ENCODE results near the gene SPHKAP. TPM values are rescaled to one million over a fixed set of nuclear protein-coding genes. Genes with fewer than 3 reads are reported as not detected.

The SPHKAP gene
- total RNA-seq, 1 donor from 2014 or later = 49.6 TPM

DNA sequence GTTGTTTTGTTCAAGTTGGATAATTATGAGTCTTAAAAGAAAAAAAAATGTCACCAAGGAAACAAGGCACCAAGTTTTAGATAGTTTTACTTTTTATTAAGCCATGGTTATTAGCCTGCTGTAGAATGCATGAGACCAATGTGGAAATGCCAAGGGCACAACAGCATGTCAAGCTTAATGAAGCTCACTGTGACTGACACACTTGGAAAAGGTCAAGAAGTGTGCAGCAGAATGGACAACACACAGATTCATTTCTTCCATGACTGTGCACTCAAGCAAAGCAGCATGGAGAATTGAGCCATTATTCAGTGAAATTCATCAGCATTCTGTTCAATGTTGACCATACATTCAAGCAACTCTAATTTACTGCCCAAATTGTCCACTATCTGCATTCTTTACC is 23.6 kb downstream of the SPHKAP start:
- no peaks in the 10 kb centered on the region for H3K27me3 ChIP-seq (ENCODE audit: control insufficient read depth in 3 of 3, insufficient read depth in 3 of 3, low read length in 3 of 3)
- H3K36me3 ChIP-seq (ENCODE audit: control insufficient read depth in 3 of 3, insufficient read depth in 3 of 3, low read length in 3 of 3) = no peaks in the 10 kb centered on the region
- H3K4me1 ChIP-seq (ENCODE audit: control insufficient read depth in 3 of 3, insufficient read depth in 3 of 3, low read length in 3 of 3) = no peaks in the 10 kb centered on the region
- H3K4me3 ChIP-seq (ENCODE audit: low read length in 3 of 3) = no peak overlapping the region
- H3K9ac ChIP-seq (ENCODE audit: low read depth in 1 of 3, low read length in 3 of 3) = no peak overlapping the region
- no peaks in the 10 kb centered on the region for H3K9me3 ChIP-seq (ENCODE audit: control insufficient read depth in 3 of 3, low read length in 3 of 3)
- no peak overlapping the region for H3K27ac ChIP-seq (ENCODE audit: low read depth, low read length)

DNA sequence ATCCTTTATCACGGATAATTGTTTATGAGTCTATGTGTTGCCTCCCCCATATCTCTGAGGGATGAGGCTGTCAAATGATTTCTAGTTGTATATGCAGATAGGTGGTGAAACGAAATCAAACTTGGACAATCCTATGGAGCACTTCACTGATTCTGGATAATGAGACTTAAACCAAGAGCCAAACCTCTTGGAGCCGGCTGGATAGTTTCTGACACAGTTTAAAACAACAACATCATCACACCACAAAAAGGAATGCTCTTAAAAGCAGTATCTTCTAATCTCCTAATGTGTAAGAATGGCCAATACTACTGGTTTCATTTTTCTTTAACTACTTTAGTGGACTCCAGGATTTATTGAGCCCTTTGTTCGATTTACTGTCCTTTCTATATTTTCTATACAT is 36.5 kb downstream of the SPHKAP start:
- H3K36me3 ChIP-seq (ENCODE audit: control insufficient read depth in 3 of 3, insufficient read depth in 3 of 3, low read length in 3 of 3) = no peaks in the 10 kb centered on the region
- H3K9ac ChIP-seq (ENCODE audit: low read depth in 1 of 3, low read length in 3 of 3) = no peak overlapping the region
- no peaks in the 10 kb centered on the region for H3K27me3 ChIP-seq (ENCODE audit: control insufficient read depth in 3 of 3, insufficient read depth in 3 of 3, low read length in 3 of 3)
- H3K9me3 ChIP-seq (ENCODE audit: control insufficient read depth in 3 of 3, low read length in 3 of 3) = no peaks in the 10 kb centered on the region
- H3K4me3 ChIP-seq (ENCODE audit: low read length in 3 of 3) = no peak overlapping the region
- no peak overlapping the region for H3K27ac ChIP-seq (ENCODE audit: low read depth, low read length)
- no peaks in the 10 kb centered on the region for H3K4me1 ChIP-seq (ENCODE audit: control insufficient read depth in 3 of 3, insufficient read depth in 3 of 3, low read length in 3 of 3)

DNA sequence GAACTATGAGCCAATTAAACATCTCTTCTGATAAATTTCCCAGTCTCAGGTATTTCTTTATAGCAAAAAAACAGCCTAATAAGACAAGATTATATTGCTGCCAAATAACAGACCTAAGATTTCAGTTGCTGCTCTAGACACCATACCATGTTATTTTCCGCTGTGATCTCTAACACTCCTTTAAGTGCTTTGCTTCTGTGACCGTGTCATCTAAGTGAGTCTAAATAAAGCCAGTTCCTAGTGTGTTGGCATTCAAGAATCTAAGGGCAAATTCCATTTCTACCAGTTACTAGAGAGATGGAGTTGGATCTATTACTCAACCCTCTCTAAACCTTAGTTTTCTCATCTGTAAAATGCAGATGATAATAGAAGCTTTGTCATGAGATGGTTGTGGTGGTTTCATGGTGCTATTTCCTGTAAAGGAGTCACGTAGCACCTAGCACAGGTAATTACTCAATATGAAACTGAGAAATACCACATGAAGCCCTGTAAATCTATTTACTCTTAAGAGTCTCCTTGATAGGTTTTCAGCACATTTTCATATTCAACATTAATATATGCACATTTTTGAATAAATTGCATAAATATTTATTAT is 40.5 kb downstream of the SPHKAP start:
- Histone ChIP-seq H3K4me1 (ENCODE audit: control insufficient read depth in 3 of 3, insufficient read depth in 3 of 3, low read length in 3 of 3) (no peaks in the 10 kb centered on the region), H3K9ac (ENCODE audit: low read depth in 1 of 3, low read length in 3 of 3) (no peak overlapping the region), H3K4me3 (ENCODE audit: low read length in 3 of 3) (no peak overlapping the region), H3K27ac (ENCODE audit: low read depth, low read length) (no peak overlapping the region), H3K36me3 (ENCODE audit: control insufficient read depth in 3 of 3, insufficient read depth in 3 of 3, low read length in 3 of 3) (no peaks in the 10 kb centered on the region), H3K27me3 (ENCODE audit: control insufficient read depth in 3 of 3, insufficient read depth in 3 of 3, low read length in 3 of 3) (no peaks in the 10 kb centered on the region), H3K9me3 (ENCODE audit: control insufficient read depth in 3 of 3, low read length in 3 of 3) (no peaks in the 10 kb centered on the region)

DNA sequence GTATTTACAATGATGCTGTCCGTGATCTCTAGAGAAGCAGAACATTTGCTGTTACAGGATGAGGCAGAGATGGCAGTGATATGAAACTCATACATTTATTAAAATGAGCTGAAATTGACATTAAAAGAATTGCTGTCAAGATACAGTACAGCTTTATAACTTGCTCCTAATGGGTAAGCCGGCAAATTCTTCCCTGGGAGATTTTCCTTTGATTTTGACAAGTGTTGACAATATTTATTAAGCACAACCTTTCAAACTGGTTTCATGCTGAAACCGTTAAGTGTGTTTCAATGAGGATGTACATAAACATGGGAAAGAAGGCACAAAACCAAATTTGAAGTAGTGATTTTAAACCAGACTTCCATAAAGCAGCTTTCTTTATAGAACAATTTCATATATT is 45.5 kb downstream of the SPHKAP start:
- H3K36me3 ChIP-seq (ENCODE audit: control insufficient read depth in 3 of 3, insufficient read depth in 3 of 3, low read length in 3 of 3) = no peaks in the 10 kb centered on the region
- no peaks in the 10 kb centered on the region for H3K27me3 ChIP-seq (ENCODE audit: control insufficient read depth in 3 of 3, insufficient read depth in 3 of 3, low read length in 3 of 3)
- no peak overlapping the region for H3K27ac ChIP-seq (ENCODE audit: low read depth, low read length)
- no peaks in the 10 kb centered on the region for H3K4me1 ChIP-seq (ENCODE audit: control insufficient read depth in 3 of 3, insufficient read depth in 3 of 3, low read length in 3 of 3)
- no peak overlapping the region for H3K4me3 ChIP-seq (ENCODE audit: low read length in 3 of 3)
- no peak overlapping the region for H3K9ac ChIP-seq (ENCODE audit: low read depth in 1 of 3, low read length in 3 of 3)
- H3K9me3 ChIP-seq (ENCODE audit: control insufficient read depth in 3 of 3, low read length in 3 of 3) = peaks cover 0 to 2% (median 0%) of the 10 kb centered on the region in 3 donors

DNA sequence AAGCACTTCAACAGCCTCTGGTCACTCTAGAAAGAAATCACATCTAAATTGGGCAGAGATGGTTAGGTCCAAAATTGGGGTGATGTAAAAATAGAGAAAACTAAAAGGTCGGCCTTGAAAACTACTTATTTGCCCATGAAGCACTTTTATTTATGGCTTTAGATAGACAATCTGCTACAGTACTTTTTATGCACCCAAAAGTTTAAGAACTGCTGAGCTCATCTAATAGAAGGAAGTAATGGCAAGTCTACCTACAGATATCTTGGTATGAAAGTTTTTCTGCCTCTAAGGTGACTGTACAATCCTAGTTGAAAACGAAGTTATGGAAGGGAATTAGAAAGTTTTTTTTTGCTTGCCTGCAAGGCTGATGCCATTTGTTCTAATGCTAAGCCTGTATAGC is 46.2 kb downstream of the SPHKAP start:
- Histone ChIP-seq H3K4me3 (ENCODE audit: low read length in 3 of 3) (no peak overlapping the region), H3K27ac (ENCODE audit: low read depth, low read length) (no peak overlapping the region), H3K36me3 (ENCODE audit: control insufficient read depth in 3 of 3, insufficient read depth in 3 of 3, low read length in 3 of 3) (no peaks in the 10 kb centered on the region), H3K9ac (ENCODE audit: low read depth in 1 of 3, low read length in 3 of 3) (no peak overlapping the region), H3K27me3 (ENCODE audit: control insufficient read depth in 3 of 3, insufficient read depth in 3 of 3, low read length in 3 of 3) (no peaks in the 10 kb centered on the region), H3K9me3 (ENCODE audit: control insufficient read depth in 3 of 3, low read length in 3 of 3) (peaks cover 0 to 2% (median 0%) of the 10 kb centered on the region in 3 donors), H3K4me1 (ENCODE audit: control insufficient read depth in 3 of 3, insufficient read depth in 3 of 3, low read length in 3 of 3) (no peaks in the 10 kb centered on the region)

DNA sequence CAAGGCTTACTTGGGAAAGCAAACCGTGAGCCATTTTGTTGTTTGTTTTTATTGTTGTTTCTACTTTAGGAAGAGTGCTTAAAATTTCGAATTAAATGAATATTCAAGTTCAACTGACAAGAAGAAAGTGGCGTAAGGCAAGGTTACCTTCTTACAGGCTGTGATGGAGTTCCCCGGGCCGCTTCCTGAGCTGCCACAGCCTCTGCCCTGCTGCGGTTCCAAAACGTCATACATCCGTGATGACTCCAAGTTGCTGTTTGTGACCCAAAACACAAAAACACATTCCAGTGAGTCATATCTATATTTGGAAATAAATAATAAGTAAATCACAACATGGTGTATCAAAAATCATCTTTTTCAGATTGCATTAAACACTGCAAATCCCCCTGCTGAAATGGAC is 49.7 kb downstream of the SPHKAP start:
- Histone ChIP-seq H3K4me3 (ENCODE audit: low read length in 3 of 3) (no peak overlapping the region), H3K27me3 (ENCODE audit: control insufficient read depth in 3 of 3, insufficient read depth in 3 of 3, low read length in 3 of 3) (no peaks in the 10 kb centered on the region), H3K9me3 (ENCODE audit: control insufficient read depth in 3 of 3, low read length in 3 of 3) (peaks cover 0 to 2% (median 0%) of the 10 kb centered on the region in 3 donors)

DNA sequence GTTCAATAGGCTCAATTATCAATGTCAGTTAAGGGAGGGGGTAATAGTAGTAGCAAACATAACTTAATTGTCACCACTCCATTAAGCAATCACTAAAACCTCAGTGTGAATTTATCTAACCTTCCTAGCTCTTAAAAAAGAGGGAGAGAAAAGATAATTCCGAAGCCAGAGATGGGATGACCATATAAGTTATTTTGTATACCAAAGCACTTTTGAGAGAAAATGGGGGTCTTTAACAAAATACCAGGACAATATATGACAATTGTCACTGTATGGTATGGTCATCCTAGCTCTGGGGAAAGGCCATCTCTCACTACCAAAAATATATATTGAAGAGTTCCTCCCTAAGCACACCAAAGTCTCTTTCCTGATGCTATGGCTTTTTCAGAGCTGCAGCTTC is 55.1 kb downstream of the SPHKAP start:
- Histone ChIP-seq H3K9me3 (ENCODE audit: control insufficient read depth in 3 of 3, low read length in 3 of 3) (no peaks in the 10 kb centered on the region), H3K4me3 (ENCODE audit: low read length in 3 of 3) (no peak overlapping the region), H3K27me3 (ENCODE audit: control insufficient read depth in 3 of 3, insufficient read depth in 3 of 3, low read length in 3 of 3) (no peaks in the 10 kb centered on the region), H3K36me3 (ENCODE audit: control insufficient read depth in 3 of 3, insufficient read depth in 3 of 3, low read length in 3 of 3) (no peaks in the 10 kb centered on the region), H3K4me1 (ENCODE audit: control insufficient read depth in 3 of 3, insufficient read depth in 3 of 3, low read length in 3 of 3) (no peaks in the 10 kb centered on the region), H3K27ac (ENCODE audit: low read depth, low read length) (no peak overlapping the region), H3K9ac (ENCODE audit: low read depth in 1 of 3, low read length in 3 of 3) (no peak overlapping the region)

More for the DNA sequence above, 49.7 kb downstream of the SPHKAP start:
- no peaks in the 10 kb centered on the region for H3K4me1 ChIP-seq (ENCODE audit: control insufficient read depth in 3 of 3, insufficient read depth in 3 of 3, low read length in 3 of 3)
- no peak overlapping the region for H3K27ac ChIP-seq (ENCODE audit: low read depth, low read length)
- H3K9ac ChIP-seq (ENCODE audit: low read depth in 1 of 3, low read length in 3 of 3) = no peak overlapping the region
- no peaks in the 10 kb centered on the region for H3K36me3 ChIP-seq (ENCODE audit: control insufficient read depth in 3 of 3, insufficient read depth in 3 of 3, low read length in 3 of 3)

DNA sequence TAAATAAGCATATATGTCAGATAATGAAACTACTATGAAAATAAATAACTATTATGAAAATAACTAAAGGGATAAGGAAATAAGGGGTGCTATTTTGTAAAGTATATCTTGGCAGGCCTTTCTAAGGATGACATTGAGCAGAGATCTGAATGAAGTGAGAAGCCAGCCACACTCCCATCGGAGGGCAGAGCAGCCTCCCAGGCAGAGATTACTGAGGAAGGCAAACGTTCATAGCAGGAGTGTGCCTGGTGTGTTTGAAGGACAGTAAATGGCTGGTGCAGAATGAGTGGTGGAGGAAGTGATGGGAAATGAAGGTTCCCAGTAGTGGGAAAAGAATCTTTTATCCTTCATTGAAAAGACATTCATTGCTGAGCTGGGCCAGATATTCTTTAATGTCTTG is 62.5 kb downstream of the SPHKAP start:
- no peaks in the 10 kb centered on the region for H3K9me3 ChIP-seq (ENCODE audit: control insufficient read depth in 3 of 3, low read length in 3 of 3)
- no peak overlapping the region for H3K27ac ChIP-seq (ENCODE audit: low read depth, low read length)
- H3K27me3 ChIP-seq (ENCODE audit: control insufficient read depth in 3 of 3, insufficient read depth in 3 of 3, low read length in 3 of 3) = no peaks in the 10 kb centered on the region
- H3K9ac ChIP-seq (ENCODE audit: low read depth in 1 of 3, low read length in 3 of 3) = no peak overlapping the region
- no peak overlapping the region for H3K4me3 ChIP-seq (ENCODE audit: low read length in 3 of 3)
- no peaks in the 10 kb centered on the region for H3K4me1 ChIP-seq (ENCODE audit: control insufficient read depth in 3 of 3, insufficient read depth in 3 of 3, low read length in 3 of 3)
- no peaks in the 10 kb centered on the region for H3K36me3 ChIP-seq (ENCODE audit: control insufficient read depth in 3 of 3, insufficient read depth in 3 of 3, low read length in 3 of 3)

DNA sequence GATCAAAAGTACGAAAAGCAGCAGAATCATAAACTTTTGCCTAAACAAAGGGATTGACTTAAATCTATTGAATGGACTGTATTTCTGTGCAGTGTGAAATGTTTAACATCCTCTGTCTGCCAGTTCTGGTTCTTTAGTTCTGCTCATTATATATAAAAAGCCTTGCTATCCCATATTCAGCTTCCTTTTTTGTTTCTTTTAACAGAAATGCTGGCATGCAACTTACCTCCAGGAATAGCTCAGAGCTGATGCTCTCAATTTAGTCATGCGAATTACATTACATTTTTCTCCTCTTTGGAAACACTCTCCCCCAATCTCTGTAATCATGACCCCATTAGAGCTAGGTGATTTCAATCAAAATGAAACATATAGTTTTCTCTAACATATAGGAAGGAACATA is 73.6 kb downstream of the SPHKAP start:
- H3K4me1 ChIP-seq (ENCODE audit: control insufficient read depth in 3 of 3, insufficient read depth in 3 of 3, low read length in 3 of 3) = no peaks in the 10 kb centered on the region
- H3K27ac ChIP-seq (ENCODE audit: low read depth, low read length) = no peak overlapping the region
- H3K9ac ChIP-seq (ENCODE audit: low read depth in 1 of 3, low read length in 3 of 3) = no peak overlapping the region
- no peaks in the 10 kb centered on the region for H3K27me3 ChIP-seq (ENCODE audit: control insufficient read depth in 3 of 3, insufficient read depth in 3 of 3, low read length in 3 of 3)
- no peaks in the 10 kb centered on the region for H3K36me3 ChIP-seq (ENCODE audit: control insufficient read depth in 3 of 3, insufficient read depth in 3 of 3, low read length in 3 of 3)
- no peak overlapping the region for H3K4me3 ChIP-seq (ENCODE audit: low read length in 3 of 3)
- no peaks in the 10 kb centered on the region for H3K9me3 ChIP-seq (ENCODE audit: control insufficient read depth in 3 of 3, low read length in 3 of 3)

DNA sequence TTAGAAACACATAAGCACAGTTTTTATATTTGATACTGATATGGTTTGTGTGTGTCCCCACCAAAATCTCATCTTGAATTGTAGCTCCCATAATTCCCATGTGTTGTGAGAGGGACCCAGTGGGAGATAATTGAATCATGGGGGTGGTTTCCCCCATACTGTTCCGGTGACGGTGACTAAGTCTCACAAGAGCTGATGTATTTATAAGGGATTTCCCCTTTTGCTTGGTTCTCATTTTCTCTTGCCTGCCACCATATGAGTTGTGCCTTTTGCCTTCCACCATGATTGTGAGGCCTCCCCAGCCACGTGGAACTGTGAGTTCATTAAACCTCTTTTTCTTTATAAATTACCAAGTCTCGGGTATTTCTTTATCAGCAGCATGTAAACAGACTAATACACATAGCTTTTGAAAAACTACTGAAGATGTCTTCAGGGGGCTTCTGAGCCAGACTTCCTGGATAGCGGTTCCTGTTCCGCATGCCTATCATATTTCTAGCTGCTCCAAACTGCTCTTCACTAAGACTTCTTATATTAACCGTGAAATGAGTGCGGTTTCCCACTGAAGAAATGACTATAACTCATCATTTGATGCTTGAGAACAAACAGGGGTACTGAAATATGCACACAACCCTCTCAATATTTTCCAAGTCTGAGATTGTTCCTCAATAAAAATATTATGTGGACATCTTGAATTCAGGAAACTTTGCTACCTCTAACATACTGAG is 75.8 kb downstream of the SPHKAP start:
- Histone ChIP-seq H3K27me3 (ENCODE audit: control insufficient read depth in 3 of 3, insufficient read depth in 3 of 3, low read length in 3 of 3) (no peaks in the 10 kb centered on the region), H3K9me3 (ENCODE audit: control insufficient read depth in 3 of 3, low read length in 3 of 3) (no peaks in the 10 kb centered on the region), H3K4me3 (ENCODE audit: low read length in 3 of 3) (no peak overlapping the region), H3K4me1 (ENCODE audit: control insufficient read depth in 3 of 3, insufficient read depth in 3 of 3, low read length in 3 of 3) (no peaks in the 10 kb centered on the region), H3K36me3 (ENCODE audit: control insufficient read depth in 3 of 3, insufficient read depth in 3 of 3, low read length in 3 of 3) (no peaks in the 10 kb centered on the region), H3K9ac (ENCODE audit: low read depth in 1 of 3, low read length in 3 of 3) (no peak overlapping the region), H3K27ac (ENCODE audit: low read depth, low read length) (no peak overlapping the region)

All from skeletal muscle tissue (tissue), 4 donors.